ENCODE measurements around the gene C14orf93.

C14orf93 gene

DNA sequence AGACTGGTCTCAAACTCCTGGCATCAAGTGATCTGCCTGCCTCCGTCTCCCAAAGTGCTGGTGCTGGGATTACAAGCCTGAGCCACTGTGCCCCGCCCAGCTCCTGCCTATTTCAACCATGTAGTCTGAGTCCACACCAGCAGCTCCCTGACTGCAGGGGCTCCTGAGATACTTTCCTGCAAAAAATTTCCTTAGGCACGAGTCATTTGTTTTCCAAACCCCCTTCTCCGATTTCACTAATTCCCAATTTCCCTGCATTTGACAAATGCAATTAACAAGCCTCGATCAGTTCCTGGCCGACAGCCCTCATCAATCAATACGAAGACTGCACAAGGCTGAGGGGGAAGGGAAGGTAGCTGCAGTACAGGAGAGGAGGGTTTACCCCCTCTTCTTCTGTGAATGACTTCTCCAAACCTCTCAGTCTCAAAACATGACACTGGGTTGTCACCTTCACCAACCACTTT, 14.7 kb upstream of the C14orf93 start:
- no peak for DNase-seq (ENCODE audit: insufficient read length, low spot score)
- TF ChIP-seq, protein P1, sequence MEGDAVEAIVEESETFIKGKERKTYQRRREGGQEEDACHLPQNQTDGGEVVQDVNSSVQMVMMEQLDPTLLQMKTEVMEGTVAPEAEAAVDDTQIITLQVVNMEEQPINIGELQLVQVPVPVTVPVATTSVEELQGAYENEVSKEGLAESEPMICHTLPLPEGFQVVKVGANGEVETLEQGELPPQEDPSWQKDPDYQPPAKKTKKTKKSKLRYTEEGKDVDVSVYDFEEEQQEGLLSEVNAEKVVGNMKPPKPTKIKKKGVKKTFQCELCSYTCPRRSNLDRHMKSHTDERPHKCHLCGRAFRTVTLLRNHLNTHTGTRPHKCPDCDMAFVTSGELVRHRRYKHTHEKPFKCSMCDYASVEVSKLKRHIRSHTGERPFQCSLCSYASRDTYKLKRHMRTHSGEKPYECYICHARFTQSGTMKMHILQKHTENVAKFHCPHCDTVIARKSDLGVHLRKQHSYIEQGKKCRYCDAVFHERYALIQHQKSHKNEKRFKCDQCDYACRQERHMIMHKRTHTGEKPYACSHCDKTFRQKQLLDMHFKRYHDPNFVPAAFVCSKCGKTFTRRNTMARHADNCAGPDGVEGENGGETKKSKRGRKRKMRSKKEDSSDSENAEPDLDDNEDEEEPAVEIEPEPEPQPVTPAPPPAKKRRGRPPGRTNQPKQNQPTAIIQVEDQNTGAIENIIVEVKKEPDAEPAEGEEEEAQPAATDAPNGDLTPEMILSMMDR (IDR thresholded peaks at IDR 0.05; ENCODE audit: insufficient read depth, missing control alignments): no peak
- FAIRE-seq: no peak

DNA sequence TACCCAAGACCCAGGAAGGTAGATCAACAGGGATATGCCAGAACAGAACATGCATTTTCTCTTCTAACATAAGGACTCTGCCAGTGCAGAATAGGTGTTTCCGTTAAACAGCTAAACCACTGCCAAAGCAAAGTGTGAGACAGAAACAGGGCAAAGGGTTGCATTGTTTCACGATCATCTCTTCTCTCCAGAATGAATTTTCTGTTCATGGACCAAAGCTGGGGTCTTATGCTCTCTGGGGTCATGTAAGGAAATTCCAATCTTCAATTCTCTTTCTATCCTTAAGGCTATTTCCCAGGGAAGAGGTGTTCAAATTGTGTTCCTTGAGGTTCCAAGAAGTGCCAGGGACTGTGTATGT, 13.8 kb upstream of the C14orf93 start:
- FAIRE-seq: no peak
- TF ChIP-seq, protein P1 (IDR thresholded peaks at IDR 0.05; ENCODE audit: insufficient read depth, missing control alignments): no peak
- no peak for DNase-seq (ENCODE audit: insufficient read length, low spot score)

DNA sequence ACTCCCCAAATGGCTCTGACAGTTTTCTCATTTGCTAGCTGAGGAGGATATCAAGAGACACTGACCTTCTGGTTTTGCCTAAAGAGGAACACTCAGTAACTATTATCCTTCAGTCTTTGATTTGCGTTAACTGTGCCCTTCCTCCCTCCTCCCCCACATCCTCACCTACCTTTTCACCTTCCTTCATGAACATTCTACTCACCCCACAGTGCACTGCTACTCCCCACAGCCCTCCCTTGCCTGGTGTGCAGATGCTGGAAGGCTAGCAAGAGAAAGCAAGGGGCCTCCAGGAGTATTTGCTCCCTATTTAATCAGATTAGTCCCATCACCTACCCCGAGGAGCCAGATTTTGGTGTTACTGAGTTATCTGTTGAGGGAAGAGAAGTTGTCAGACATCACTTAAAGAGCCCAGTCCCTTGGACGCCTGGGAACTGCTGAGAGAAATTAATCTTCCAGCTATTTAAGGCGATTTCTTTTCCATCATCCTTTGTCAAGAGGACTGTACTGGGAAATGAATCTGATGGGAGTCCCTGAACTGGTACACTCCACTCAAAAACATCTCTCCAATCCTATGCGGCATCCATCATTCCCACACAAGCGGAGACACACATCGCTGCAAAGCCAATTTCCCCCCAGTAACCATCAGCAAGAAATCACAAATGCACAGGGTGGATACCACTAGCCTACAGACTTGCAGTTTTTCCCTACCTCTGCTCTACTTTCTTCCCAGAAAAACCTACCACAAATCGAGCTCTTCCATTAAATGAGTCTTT, 13.3 kb upstream of the C14orf93 start:
- DNase-seq (ENCODE audit: insufficient read length, low spot score): no peak
- FAIRE-seq: no peak
- TF ChIP-seq, protein P1 (IDR thresholded peaks at IDR 0.05; ENCODE audit: insufficient read depth, missing control alignments): no peak

DNA sequence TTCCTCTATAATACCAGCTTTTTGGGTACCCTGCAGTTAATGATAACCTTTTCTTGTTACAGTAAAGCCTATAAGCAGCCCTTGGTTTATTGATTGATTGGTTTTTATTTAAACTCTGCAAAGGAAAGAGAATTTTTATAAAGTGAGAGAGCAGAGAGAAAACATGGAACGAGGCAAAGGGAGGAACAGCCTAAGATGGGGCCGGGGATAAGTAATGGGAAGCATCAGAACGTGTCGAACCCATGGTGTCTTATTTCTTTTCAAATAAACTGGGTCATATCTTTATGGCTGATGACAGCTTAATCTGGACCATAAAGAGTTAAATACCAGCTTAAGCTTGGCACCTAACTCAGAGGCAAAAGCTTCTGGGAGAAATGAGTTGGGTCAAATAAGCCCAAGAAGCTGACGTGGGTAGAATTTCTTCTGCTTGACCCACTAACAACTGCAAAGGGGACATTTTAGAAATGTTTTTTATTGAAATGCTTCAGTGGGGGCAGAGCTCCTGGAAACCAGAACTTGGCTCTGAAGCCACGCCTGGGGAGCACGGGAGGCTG, 12.0 kb upstream of the C14orf93 start:
- TF ChIP-seq, protein P1 (IDR thresholded peaks at IDR 0.05; ENCODE audit: insufficient read depth, missing control alignments): no peak
- no peak for FAIRE-seq
- no peak for DNase-seq (ENCODE audit: insufficient read length, low spot score)

DNA sequence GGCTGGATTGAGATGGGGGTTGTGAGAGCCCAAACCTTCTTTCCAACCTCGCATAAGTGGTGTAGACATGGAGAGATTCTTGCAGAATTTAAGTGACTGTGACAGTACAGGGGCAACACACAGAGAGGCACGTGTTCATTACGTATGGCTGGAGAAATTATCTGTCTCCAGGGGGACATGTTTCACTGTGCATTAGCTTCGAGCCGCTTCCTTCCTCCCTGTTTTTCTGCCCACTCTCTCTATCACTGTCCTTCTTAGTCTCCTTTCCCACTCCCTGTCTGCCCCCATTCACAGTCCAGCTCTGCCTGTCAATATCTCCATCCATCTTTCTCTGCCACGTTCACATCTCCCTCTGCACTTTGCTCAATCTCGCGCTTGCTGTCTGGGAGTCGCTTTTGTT, 11.5 kb upstream of the C14orf93 start:
- DNase-seq (ENCODE audit: insufficient read length, low spot score) (no peak), FAIRE-seq (no peak)
- TF ChIP-seq, protein P1 (IDR thresholded peaks at IDR 0.05; ENCODE audit: insufficient read depth, missing control alignments): no peak

DNA sequence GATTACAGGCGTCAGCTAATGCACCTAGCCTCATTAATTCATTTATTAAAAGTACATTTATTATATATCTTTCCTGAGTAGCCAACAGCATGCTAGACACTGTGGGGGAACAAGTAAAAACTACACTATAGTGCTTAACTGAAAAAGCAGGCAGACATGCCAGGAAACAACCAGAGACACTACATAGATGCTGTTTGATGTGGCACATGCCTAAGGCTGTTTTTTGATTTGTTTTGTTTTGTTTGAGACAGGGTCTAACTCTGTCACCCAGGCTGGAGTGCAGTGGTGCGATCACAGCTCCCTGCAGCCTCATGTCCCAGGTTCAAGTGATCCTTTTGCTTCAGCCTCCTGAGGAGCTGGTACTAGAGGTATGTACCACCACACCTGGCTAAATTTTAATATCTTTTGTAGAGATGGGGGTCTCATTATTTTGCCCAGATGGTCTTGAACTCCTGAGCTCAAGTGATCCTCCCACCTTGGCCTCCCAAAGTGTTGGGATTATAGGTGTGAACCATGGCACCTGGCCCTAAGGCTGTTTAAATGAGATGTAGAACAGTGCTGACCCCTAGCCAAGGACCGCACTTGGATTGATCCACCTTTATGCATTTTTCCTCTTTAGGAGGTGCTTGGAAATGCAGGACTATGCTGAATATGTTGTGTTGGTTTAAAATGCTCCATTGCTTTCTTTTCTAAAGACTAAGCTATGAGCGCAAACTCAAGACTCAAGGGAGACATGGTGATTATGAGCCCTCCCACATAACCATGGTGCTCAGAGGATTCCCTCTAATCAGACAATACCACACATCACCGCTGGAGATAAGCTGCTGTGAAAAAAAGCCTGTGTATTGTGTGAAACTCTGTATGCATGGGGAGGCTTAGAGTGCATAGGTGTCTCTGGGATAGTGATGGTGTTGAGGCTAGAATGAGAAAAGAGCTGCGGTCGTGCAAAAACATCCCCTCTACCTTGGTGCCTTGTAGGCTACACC, 10.5 kb upstream of the C14orf93 start:
- TF ChIP-seq, protein P1 (IDR thresholded peaks at IDR 0.05; ENCODE audit: insufficient read depth, missing control alignments): no peak
- DNase-seq (ENCODE audit: insufficient read length, low spot score): no peak
- no peak for FAIRE-seq

Measured in D721Med (cell line).